CD4-positive, alpha-beta T cell treated with Interleukin-17A for 1 hour (primary cell): ENCODE results near the gene LDLRAD4.

Experiments used
- DNase-seq: peaks from one replicate; pipeline ENCODE4 v3.0.0-alpha.2; 2020

Gene LDLRAD4

GRCh38 chr18:13625843-13626543 is 407.4 kb downstream of the LDLRAD4 start:
- DNase-seq = no peak

GRCh38 chr18:13626544-13626908 is 408.0 kb downstream of the LDLRAD4 start:
- DNase-seq = no peak

GRCh38 chr18:13627639-13628038 is 409.1 kb downstream of the LDLRAD4 start:
- no peak for DNase-seq

- DNase-seq = no peak
Measured at GRCh38 chr18:13628211-13628610, 409.7 kb downstream of the LDLRAD4 start.

GRCh38 chr18:13629841-13630715 is 411.5 kb downstream of the LDLRAD4 start:
- peak; percentile 66 for DNase-seq

GRCh38 chr18:13630716-13631268 is 412.2 kb downstream of the LDLRAD4 start:
- DNase-seq = no peak

- no peak for DNase-seq
Measured at GRCh38 chr18:13633700-13634099, 415.1 kb downstream of the LDLRAD4 start.

- DNase-seq = no peak
Measured at GRCh38 chr18:13635046-13635445, 416.5 kb downstream of the LDLRAD4 start.

GRCh38 chr18:13638719-13639595 is 420.4 kb downstream of the LDLRAD4 start:
- DNase-seq = no peak

- DNase-seq = no peak
Measured at GRCh38 chr18:13640266-13640860, 421.8 kb downstream of the LDLRAD4 start.

GRCh38 chr18:13641551-13642439 is 423.2 kb downstream of the LDLRAD4 start:
- no peak for DNase-seq

- DNase-seq = no peak
Measured at GRCh38 chr18:13642440-13642827, 423.9 kb downstream of the LDLRAD4 start.

GRCh38 chr18:13643261-13643751 is 424.7 kb downstream of the LDLRAD4 start:
- no peak for DNase-seq

- DNase-seq = no peak
Measured at GRCh38 chr18:13645093-13645492, 426.5 kb downstream of the LDLRAD4 start.

GRCh38 chr18:13646633-13647032 is 428.1 kb downstream of the LDLRAD4 start:
- no peak for DNase-seq

- DNase-seq = no peak
Measured at GRCh38 chr18:13647761-13648160, 429.2 kb downstream of the LDLRAD4 start.

GRCh38 chr18:13649397-13650390 is 431.1 kb downstream of the LDLRAD4 start:
- DNase-seq = no peak

- DNase-seq = no peak
Measured at GRCh38 chr18:13653746-13654433, 435.3 kb downstream of the LDLRAD4 start.

- DNase-seq = no peak
Measured at GRCh38 chr18:13657974-13658373, 439.4 kb downstream of the LDLRAD4 start.
